Ascending aorta (tissue), 2 donors: Measurements from ENCODE around the gene HNF4A. TPM values are rescaled to one million over a fixed set of nuclear protein-coding genes. Genes with fewer than 3 reads are reported as not detected.

Source experiments
- DNase-seq, 2 donors: peaks; one replicate each; pipeline ENCODE4 v3.0.0-alpha.2; 2019; ENCODE audit warnings: low spot score in 2 of 2
- H3K27ac ChIP-seq, 2 donors: fragments of 200-600 bp; sonication (generic); one replicate each; pipeline ENCODE4 v1.5.1; 2016 to 2017; ENCODE audit warnings: mild to moderate bottlenecking in 1 of 2
- H3K27me3 ChIP-seq: fragments of 200-600 bp; sonication (generic); one replicate; pipeline ENCODE4 v1.5.1; 2017
- H3K36me3 ChIP-seq, 2 donors: fragments of 200-600 bp; sonication (generic); one replicate each; pipeline ENCODE4 v1.5.1; 2016
- H3K4me1 ChIP-seq, 2 donors: fragments of 200-600 bp; sonication (generic); one replicate each; pipeline ENCODE4 v1.5.1; 2016 to 2017; ENCODE audit warnings: mild to moderate bottlenecking in 1 of 2
- H3K4me3 ChIP-seq, 2 donors: fragments of 200-600 bp; sonication (generic); one replicate each; pipeline ENCODE4 v1.5.1; 2016 to 2017; ENCODE audit warnings: mild to moderate bottlenecking in 1 of 2
- H3K9me3 ChIP-seq, 2 donors: fragments of 200-600 bp; sonication (generic); one replicate each; pipeline ENCODE4 v1.5.1; 2016
- intact Hi-C: fragments of 100-400 bp; cut with DNase I; formaldehyde crosslinking; loops from one replicate; pipeline ENCODE4 v1.15.1; 2023
- total RNA-seq: library from RNA; depleted of rRNA; stranded (reverse); fragments of >200 nt; gene quantifications from one replicate; pipeline ENCODE4 v1.1.0, GENCODE V29; 2016
- TF ChIP-seq, protein P1 (sequence below), 3 experiments: fragments of 200-600 bp in 2 of 3; fragments of 450-650 bp in 1 of 3; sonication (generic) in 2 of 3; IDR thresholded peaks; one replicate each; pipeline ENCODE4 v1.5.1; 2016 to 2019; ENCODE audit warnings: antibody characterized with exemption in 3 of 3, mild to moderate bottlenecking in 1 of 3, moderate library complexity in 1 of 3

Gene HNF4A
- total RNA-seq, 1 donor from 2014 or later, result not detected

DNA sequence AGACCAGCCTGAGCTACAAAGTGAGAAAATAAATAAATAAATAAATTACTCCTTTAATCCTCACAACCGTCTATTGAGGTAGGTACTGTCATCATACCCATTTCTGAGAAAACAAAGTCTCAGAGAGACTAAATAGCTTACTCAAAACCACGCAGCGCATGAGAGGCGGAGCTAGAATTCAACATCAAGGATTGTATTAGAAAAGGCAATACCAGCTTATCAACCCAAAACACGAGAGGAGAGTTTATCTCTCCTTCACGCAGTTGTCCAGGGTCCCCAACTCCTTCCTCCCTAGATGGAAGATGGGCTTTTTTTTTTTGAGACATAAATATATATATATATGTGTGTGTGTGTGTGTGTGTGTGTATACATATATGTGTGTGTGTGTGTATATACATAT is 12.2 kb downstream of the HNF4A start:
- Histone ChIP-seq H3K36me3 (no peaks in the 10 kb centered on the region), H3K4me3 (no peak overlapping the region), H3K27ac (no peak overlapping the region), H3K9me3 (no peaks in the 10 kb centered on the region), H3K27me3 (no peaks in the 10 kb centered on the region), H3K4me1 (no peaks in the 10 kb centered on the region)
- intact Hi-C loops, result no loop called here
- TF ChIP-seq, protein P1, sequence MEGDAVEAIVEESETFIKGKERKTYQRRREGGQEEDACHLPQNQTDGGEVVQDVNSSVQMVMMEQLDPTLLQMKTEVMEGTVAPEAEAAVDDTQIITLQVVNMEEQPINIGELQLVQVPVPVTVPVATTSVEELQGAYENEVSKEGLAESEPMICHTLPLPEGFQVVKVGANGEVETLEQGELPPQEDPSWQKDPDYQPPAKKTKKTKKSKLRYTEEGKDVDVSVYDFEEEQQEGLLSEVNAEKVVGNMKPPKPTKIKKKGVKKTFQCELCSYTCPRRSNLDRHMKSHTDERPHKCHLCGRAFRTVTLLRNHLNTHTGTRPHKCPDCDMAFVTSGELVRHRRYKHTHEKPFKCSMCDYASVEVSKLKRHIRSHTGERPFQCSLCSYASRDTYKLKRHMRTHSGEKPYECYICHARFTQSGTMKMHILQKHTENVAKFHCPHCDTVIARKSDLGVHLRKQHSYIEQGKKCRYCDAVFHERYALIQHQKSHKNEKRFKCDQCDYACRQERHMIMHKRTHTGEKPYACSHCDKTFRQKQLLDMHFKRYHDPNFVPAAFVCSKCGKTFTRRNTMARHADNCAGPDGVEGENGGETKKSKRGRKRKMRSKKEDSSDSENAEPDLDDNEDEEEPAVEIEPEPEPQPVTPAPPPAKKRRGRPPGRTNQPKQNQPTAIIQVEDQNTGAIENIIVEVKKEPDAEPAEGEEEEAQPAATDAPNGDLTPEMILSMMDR (IDR thresholded peaks at IDR 0.05), result no peak
- DNase-seq, result no peak

DNA sequence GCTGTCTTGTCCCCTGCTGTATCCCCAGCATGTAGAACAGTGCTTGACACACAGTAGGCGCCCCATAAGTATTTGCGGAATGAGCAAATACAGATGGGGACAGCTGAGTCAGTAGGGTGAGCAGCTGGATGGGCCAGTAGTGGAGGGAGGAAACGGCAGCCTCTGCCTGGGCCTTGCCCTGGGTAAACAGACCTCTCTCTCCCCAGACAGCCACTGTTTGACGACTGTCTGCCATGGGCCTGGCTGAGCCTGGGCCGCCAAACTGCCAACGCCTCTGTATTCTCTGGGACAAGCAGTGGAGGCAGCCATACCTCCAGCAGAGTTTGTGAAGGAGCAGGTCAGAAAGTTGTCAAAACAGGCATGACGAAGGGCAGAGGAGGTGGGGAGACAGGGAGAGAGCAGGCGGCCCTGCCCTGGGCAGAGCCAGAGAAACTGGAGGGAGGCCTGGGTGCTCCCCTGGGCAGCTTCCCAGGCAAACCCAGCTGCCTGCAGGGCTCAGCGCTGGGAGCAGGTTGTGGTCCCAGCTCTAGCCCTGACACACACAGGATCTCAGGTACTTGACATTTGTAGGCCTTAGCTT is 15.2 kb downstream of the HNF4A start:
- no peaks in the 10 kb centered on the region for H3K4me1 ChIP-seq
- H3K27ac ChIP-seq, result no peak overlapping the region
- TF ChIP-seq, protein P1 (IDR thresholded peaks at IDR 0.05), result no peak
- H3K27me3 ChIP-seq, result no peaks in the 10 kb centered on the region
- H3K36me3 ChIP-seq, result no peaks in the 10 kb centered on the region
- no peak overlapping the region for H3K4me3 ChIP-seq
- no peak for DNase-seq
- intact Hi-C loops, result no loop called here
- H3K9me3 ChIP-seq, result no peaks in the 10 kb centered on the region

DNA sequence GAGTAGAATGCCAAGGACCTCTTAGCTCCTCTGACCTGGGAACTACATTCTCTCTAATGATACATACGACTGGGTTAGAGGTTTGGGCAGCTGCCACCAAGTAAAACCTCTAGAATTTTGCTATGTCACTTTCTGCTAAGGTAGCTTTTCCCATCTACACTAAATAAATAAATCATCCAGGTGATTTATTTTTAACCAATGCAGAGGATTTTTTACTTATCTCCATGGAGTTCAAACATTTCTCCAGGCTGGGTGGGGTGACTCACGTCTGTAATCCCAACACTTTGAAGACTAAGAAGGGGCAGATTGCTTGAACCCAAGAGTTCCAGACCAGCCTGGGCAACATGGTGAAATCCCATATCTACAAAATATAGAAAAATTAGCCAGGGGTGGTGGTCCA is 27.1 kb downstream of the HNF4A start:
- Histone ChIP-seq H3K27me3 (no peaks in the 10 kb centered on the region), H3K27ac (no peak overlapping the region), H3K4me3 (no peak overlapping the region), H3K36me3 (no peaks in the 10 kb centered on the region), H3K9me3 (no peaks in the 10 kb centered on the region), H3K4me1 (no peaks in the 10 kb centered on the region)
- intact Hi-C loops, result loop anchor here (10.0 kb wide), 1 partner anchor 302 kb away; no protein-coding TSS in a partner anchor
- TF ChIP-seq, protein P1 (IDR thresholded peaks at IDR 0.05), result no peak
- no peak for DNase-seq

DNA sequence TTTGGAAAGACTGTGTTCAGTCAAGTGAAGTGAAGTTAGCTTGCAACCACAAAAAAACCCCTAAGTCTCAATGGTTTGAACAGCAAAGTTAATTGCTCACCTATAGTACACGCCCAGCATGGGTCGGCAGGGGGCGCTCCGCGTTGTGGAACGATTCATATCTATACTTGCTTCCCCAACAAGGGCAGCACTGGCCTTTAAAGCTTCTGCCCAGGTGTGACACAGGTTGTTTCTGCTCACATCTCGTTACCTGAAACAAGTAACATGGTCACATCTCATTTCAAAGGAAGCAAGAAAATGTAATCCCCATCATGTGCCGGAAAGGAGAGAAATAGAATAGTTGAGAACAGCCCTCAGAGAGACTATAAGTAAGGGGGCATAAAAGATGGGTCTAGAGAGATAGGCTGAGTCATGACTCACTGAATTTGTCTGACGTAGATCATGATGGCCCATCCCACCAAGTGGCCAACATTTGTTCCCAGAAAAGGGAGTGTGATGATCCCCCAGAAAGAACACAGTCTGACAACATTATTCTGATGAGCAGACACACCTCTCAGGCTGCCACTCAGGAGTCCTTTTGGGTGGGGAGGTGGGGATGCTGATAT is 29.0 kb downstream of the HNF4A start:
- Histone ChIP-seq H3K27me3 (no peaks in the 10 kb centered on the region), H3K27ac (no peak overlapping the region), H3K4me1 (peaks cover 0 to 2% of the 10 kb centered on the region in 2 donors), H3K36me3 (no peaks in the 10 kb centered on the region), H3K4me3 (no peak overlapping the region), H3K9me3 (no peaks in the 10 kb centered on the region)
- intact Hi-C loops, result loop anchor here (1.0 to 10.0 kb wide), 2 partner anchors 226 to 300 kb away; no protein-coding TSS in a partner anchor
- peak; percentile 23 to 85 for DNase-seq
- TF ChIP-seq, protein P1 (IDR thresholded peaks at IDR 0.05), result peak; percentile 56 to 77 (median 76)

DNA sequence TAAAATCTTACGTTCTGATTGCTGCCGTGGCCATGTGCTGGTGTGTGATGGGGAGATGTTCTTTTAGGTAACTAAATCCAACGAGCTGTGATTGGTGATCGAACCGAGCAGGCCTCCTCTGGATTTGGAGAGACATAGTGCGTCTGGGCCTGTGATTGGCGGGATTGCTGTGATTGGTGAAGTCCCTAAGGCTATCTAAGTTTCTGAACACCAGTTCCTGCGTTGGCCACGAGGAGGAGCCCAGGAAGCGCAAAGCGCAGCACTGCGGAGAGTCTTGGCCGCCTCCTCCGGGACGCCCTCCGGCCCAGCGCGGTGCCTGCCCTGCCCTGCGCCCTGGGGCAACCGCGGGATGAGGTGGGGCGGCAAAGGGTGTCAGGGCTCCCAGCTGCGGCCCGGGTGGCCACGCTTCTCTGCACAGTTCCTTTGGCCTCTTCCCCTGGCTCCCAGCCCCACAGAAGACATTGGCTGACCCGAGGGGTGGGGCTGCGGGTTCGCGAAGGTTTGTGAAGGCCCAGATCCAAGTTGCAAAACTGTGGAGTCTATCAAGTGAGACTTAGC is 33.0 kb downstream of the HNF4A start:
- TF ChIP-seq, protein P1 (IDR thresholded peaks at IDR 0.05), result peak; percentile 44 to 58 (median 56)
- peak in 1 of 2 donors; percentile 68 for DNase-seq
- intact Hi-C loops, result loop anchor here (10.0 kb wide), 1 partner anchor 296 kb away; no protein-coding TSS in a partner anchor
- no peaks in the 10 kb centered on the region for H3K27me3 ChIP-seq
- H3K9me3 ChIP-seq, result no peaks in the 10 kb centered on the region
- peaks cover 0 to 2% of the 10 kb centered on the region in 2 donors for H3K4me1 ChIP-seq
- H3K27ac ChIP-seq, result no peak overlapping the region
- no peak overlapping the region for H3K4me3 ChIP-seq
- H3K36me3 ChIP-seq, result no peaks in the 10 kb centered on the region
